ENCODE measurements around the gene TBC1D5.

Gene TBC1D5

GRCh38 chr3:17120115-17120514 lies 622.3 kb downstream of the TBC1D5 start:
- DNase-seq, result no peak

- no peak for DNase-seq
Measured at GRCh38 chr3:17119201-17120072, 623.0 kb downstream of the TBC1D5 start.

GRCh38 chr3:17118771-17119170 lies 623.7 kb downstream of the TBC1D5 start:
- DNase-seq, result no peak

GRCh38 chr3:17116007-17116600 lies 626.3 kb downstream of the TBC1D5 start:
- DNase-seq, result no peak

GRCh38 chr3:17115186-17115585 lies 627.2 kb downstream of the TBC1D5 start:
- DNase-seq, result no peak

GRCh38 chr3:17111586-17111985 lies 630.8 kb downstream of the TBC1D5 start:
- no peak for DNase-seq

GRCh38 chr3:17110660-17111396 lies 631.6 kb downstream of the TBC1D5 start:
- DNase-seq, result no peak

Data from NCI-H1930 (cell line).